ENCODE data around the gene RABGAP1L.
A peak's percentile ranks its signal among the peaks of the same experiment; 100 is the strongest.

The RABGAP1L gene

GRCh38 chr1:174964972-174965361 lies 805.6 kb downstream of the RABGAP1L start:
- no peak overlapping the region for H3K9ac ChIP-seq (ENCODE audit: low read length)
- no peak overlapping the region for H3K27ac ChIP-seq (ENCODE audit: low read length)
- H3K4me1 ChIP-seq (ENCODE audit: low read length): peaks cover 33% of the 10 kb centered on the region
- no peak overlapping the region for H2AFZ ChIP-seq (ENCODE audit: low read depth, low read length)
- no peaks in the 10 kb centered on the region for H4K20me1 ChIP-seq (ENCODE audit: insufficient read depth, low read length)
- peaks cover 7% of the 10 kb centered on the region for H3K36me3 ChIP-seq (replicated peaks; ENCODE audit: low read depth, low read length)
- no peaks in the 10 kb centered on the region for H3K27me3 ChIP-seq (ENCODE audit: low read depth, low read length)
- H3K79me2 ChIP-seq (ENCODE audit: low read length): no peaks in the 10 kb centered on the region
- TF ChIP-seq EZH2phosphoT487 (IDR thresholded peaks at IDR 0.05; ENCODE audit: low read depth): no peak
- no peak for TF ChIP-seq CTCF (IDR thresholded peaks at IDR 0.05; ENCODE audit: low read depth, low read length)
- H3K9me3 ChIP-seq (ENCODE audit: insufficient read depth, low read length): no peaks in the 10 kb centered on the region
- no peak overlapping the region for H3K4me3 ChIP-seq (ENCODE audit: low read length)
- H3K4me2 ChIP-seq (ENCODE audit: low read length): no peak overlapping the region

- Histone ChIP-seq H3K79me2 (ENCODE audit: low read length) (no peaks in the 10 kb centered on the region), H3K4me2 (ENCODE audit: low read length) (no peak overlapping the region), H3K4me3 (ENCODE audit: low read length) (no peak overlapping the region), H4K20me1 (ENCODE audit: insufficient read depth, low read length) (no peaks in the 10 kb centered on the region), H2AFZ (ENCODE audit: low read depth, low read length) (no peak overlapping the region), H3K9ac (ENCODE audit: low read length) (no peak overlapping the region), H3K9me3 (ENCODE audit: insufficient read depth, low read length) (no peaks in the 10 kb centered on the region), H3K36me3 (replicated peaks; ENCODE audit: low read depth, low read length) (peaks cover 7% of the 10 kb centered on the region), H3K27me3 (ENCODE audit: low read depth, low read length) (no peaks in the 10 kb centered on the region), H3K4me1 (ENCODE audit: low read length) (peaks cover 33% of the 10 kb centered on the region), H3K27ac (ENCODE audit: low read length) (no peak overlapping the region)
- TF ChIP-seq EZH2phosphoT487 (IDR thresholded peaks at IDR 0.05; ENCODE audit: low read depth) (no peak), CTCF (IDR thresholded peaks at IDR 0.05; ENCODE audit: low read depth, low read length) (no peak)
These were observed 806.2 kb downstream of the RABGAP1L start for GRCh38 chr1:174965362-174966007.

GRCh38 chr1:174966008-174966572 lies 806.8 kb downstream of the RABGAP1L start:
- no peak overlapping the region for H3K4me3 ChIP-seq (ENCODE audit: low read length)
- H4K20me1 ChIP-seq (ENCODE audit: insufficient read depth, low read length): no peaks in the 10 kb centered on the region
- TF ChIP-seq CTCF (IDR thresholded peaks at IDR 0.05; ENCODE audit: low read depth, low read length) (no peak), EZH2phosphoT487 (IDR thresholded peaks at IDR 0.05; ENCODE audit: low read depth) (no peak)
- no peak overlapping the region for H3K4me2 ChIP-seq (ENCODE audit: low read length)
- H3K79me2 ChIP-seq (ENCODE audit: low read length): no peaks in the 10 kb centered on the region
- H3K27ac ChIP-seq (ENCODE audit: low read length): no peak overlapping the region
- no peak overlapping the region for H3K9ac ChIP-seq (ENCODE audit: low read length)
- H3K27me3 ChIP-seq (ENCODE audit: low read depth, low read length): no peaks in the 10 kb centered on the region
- peaks cover 7% of the 10 kb centered on the region for H3K36me3 ChIP-seq (replicated peaks; ENCODE audit: low read depth, low read length)
- no peaks in the 10 kb centered on the region for H3K9me3 ChIP-seq (ENCODE audit: insufficient read depth, low read length)
- H2AFZ ChIP-seq (ENCODE audit: low read depth, low read length): no peak overlapping the region
- H3K4me1 ChIP-seq (ENCODE audit: low read length): peaks cover 33% of the 10 kb centered on the region

- Histone ChIP-seq H3K27ac (ENCODE audit: low read length) (no peak overlapping the region), H3K9me3 (ENCODE audit: insufficient read depth, low read length) (no peaks in the 10 kb centered on the region), H3K4me1 (ENCODE audit: low read length) (peaks cover 45% of the 10 kb centered on the region), H2AFZ (ENCODE audit: low read depth, low read length) (no peak overlapping the region), H3K36me3 (replicated peaks; ENCODE audit: low read depth, low read length) (peaks cover 7% of the 10 kb centered on the region), H4K20me1 (ENCODE audit: insufficient read depth, low read length) (no peaks in the 10 kb centered on the region), H3K4me2 (ENCODE audit: low read length) (peak overlapping the region; percentile 62), H3K79me2 (ENCODE audit: low read length) (no peaks in the 10 kb centered on the region), H3K4me3 (ENCODE audit: low read length) (peak overlapping the region; percentile 4), H3K9ac (ENCODE audit: low read length) (peak overlapping the region; percentile 9; the same call in 1 of the 2 replicates), H3K27me3 (ENCODE audit: low read depth, low read length) (no peaks in the 10 kb centered on the region)
- TF ChIP-seq CTCF (IDR thresholded peaks at IDR 0.05; ENCODE audit: low read depth, low read length): no peak
- no peak for TF ChIP-seq EZH2phosphoT487 (IDR thresholded peaks at IDR 0.05; ENCODE audit: low read depth)
These were observed 808.8 kb downstream of the RABGAP1L start for GRCh38 chr1:174967845-174968705.
